ENCODE measurements around the gene NFE2L2. TPM values are rescaled to one million over a fixed set of nuclear protein-coding genes. Genes with fewer than 3 reads are reported as not detected.
A peak's percentile ranks its signal among the peaks of the same experiment; 100 is the strongest.

Gene NFE2L2
- total RNA-seq, 2 experiments from 2014 or later = 51.3 to 52.0 TPM

DNA sequence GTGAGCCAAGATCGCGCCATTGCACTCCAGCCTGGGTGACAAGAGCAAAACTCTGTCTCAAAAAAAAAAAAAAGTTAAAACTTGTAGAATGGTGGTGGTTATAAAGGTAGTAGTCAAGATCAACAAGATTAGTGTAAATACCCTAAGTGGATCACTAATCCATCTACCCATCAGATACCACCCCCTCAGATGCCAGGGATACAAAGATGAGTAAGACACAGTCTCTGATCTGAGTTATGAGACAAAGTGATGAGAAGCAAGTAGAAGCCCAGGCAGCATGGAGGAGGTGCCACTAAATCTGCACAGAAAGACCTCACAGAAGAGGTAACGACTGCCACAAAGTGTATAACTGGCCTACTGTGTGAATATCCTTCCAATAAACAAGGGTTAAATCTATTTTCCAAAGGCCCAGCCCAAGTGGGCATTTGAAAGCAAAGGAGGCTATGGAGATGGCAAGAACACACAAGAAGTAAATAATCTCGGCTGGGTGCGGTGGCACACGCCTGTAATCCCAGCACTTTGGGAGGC, 20.2 kb downstream of the NFE2L2 start:
- Mint-ChIP-seq H3K27ac (peak overlapping the region; percentile 83), H3K36me3 (peaks cover 2% of the 10 kb centered on the region), H3K9me3 (no peaks in the 10 kb centered on the region), H3K4me3 (peak overlapping the region; percentile 16), H3K27me3 (no peaks in the 10 kb centered on the region), H3K4me1 (ENCODE audit: low read depth) (peaks cover 84% of the 10 kb centered on the region)
- intact Hi-C loops (cut with micrococcal nuclease) = loop anchor here (1.0 kb wide), 1 partner anchor 8 kb away; no protein-coding TSS in a partner anchor
- POLR2A ChIA-PET = interaction anchor here (0.9 to 1.2 kb wide), 2 partner anchors 11 to 23 kb away, joined by 3 to 4 read pairs; no protein-coding TSS in a partner anchor
- CTCF ChIA-PET = interaction anchor here (0.9 kb wide), 1 partner anchor 11 kb away, joined by 3 read pairs; no protein-coding TSS in a partner anchor
- DNase-seq = peak; percentile 32

DNA sequence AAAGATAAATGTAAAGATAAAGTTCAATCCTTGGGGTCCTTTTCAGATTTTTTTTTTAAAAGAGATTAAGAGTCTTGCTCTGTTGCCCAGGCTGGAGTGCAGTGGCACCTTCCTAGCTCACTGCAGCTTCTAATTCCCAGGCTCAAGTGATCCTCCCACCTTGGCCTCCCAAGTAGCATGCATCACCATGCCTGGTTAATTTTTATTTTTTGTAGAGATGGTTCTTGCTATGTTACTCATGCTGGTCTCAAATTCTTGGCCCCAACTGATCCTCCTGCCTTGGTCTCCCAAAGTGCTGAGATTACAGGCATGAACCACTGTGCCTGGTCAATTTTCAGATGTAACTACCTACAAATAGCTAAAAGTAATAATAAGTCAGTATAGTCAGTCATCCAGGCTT, 21.1 kb downstream of the NFE2L2 start:
- peaks cover 86% of the 10 kb centered on the region for H3K4me1 Mint-ChIP-seq (ENCODE audit: low read depth)
- H3K36me3 Mint-ChIP-seq = peaks cover 2% of the 10 kb centered on the region
- CTCF ChIA-PET = interaction anchor here (0.9 kb wide), 1 partner anchor 10 kb away, joined by 3 read pairs; no protein-coding TSS in a partner anchor
- no peak overlapping the region for H3K4me3 Mint-ChIP-seq
- no peaks in the 10 kb centered on the region for H3K9me3 Mint-ChIP-seq
- POLR2A ChIA-PET = interaction anchor here (1.2 kb wide), 1 partner anchor 12 kb away, joined by 4 read pairs; no protein-coding TSS in a partner anchor
- no peak for DNase-seq
- H3K27ac Mint-ChIP-seq = peak overlapping the region; percentile 83
- intact Hi-C loops (cut with micrococcal nuclease) = loop anchor here (2.0 kb wide), 1 partner anchor 17 kb away; no protein-coding TSS in a partner anchor
- no peaks in the 10 kb centered on the region for H3K27me3 Mint-ChIP-seq

DNA sequence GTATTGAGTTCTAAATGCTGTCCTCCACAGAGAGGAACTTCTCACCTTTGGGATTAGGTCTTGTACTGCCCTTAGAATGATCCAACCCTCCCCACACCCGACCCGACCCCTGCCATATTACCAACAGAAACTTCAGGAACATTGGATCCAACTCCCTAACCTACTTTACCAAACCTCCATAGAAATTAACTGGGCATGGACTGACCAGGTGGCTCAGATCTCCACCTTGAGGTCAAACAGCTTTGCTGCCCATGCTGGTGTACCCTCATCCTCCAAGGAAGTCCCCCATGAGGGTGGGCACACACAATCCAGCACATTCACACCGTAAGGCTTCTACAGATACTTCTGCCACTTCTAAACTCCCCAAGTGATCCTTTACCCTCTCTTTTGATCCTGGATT, 21.5 kb downstream of the NFE2L2 start:
- Mint-ChIP-seq H3K4me3 (no peak overlapping the region), H3K9me3 (no peaks in the 10 kb centered on the region), H3K36me3 (peaks cover 2% of the 10 kb centered on the region), H3K27me3 (no peaks in the 10 kb centered on the region), H3K27ac (peak overlapping the region; percentile 83), H3K4me1 (ENCODE audit: low read depth) (peaks cover 90% of the 10 kb centered on the region)
- POLR2A ChIA-PET = interaction anchor here (1.2 kb wide), 1 partner anchor 12 kb away, joined by 4 read pairs; no protein-coding TSS in a partner anchor
- DNase-seq = no peak
- CTCF ChIA-PET = no interaction called here
- intact Hi-C loops (cut with micrococcal nuclease) = loop anchor here (2.0 kb wide), 1 partner anchor 16 kb away; no protein-coding TSS in a partner anchor

DNA sequence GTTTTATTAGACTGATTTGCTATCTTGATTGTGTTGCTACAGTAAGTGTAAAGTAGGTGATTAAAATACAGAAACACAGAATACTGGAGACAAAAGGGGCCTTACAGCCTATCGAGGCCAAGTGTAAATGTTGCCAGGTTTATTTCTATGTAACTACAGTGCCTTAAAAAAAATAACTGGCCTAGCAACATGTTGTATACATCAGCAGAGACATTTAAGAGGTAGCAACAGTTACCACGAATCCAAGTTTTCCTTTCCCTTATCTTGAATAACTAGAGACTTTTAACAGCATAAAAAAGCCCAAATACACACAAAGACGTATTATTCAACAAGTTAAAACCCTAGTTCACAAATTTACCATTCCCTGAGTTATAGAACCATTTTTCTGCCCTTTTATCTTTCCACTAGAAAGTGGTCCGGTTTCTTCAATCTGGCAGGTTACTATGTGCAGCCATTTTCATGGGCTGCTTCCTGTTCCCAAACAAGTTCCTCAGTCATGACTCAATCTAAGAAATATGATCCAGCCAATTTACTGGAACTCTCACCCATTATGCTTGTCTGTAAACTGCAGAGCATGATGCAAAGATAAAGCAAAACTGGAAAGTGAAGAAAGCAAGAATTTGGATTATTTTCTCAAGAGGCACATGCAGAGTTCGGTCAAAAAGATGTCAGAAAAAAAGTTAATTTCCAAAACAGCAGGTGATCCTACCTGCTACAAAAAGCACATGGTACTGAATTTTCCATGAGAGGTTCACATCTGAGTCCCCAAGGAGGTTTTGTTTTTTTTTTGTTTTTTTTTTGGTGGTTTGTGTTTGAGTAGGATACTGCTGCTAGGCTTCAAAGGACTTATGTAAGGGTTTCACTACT, 22.2 kb downstream of the NFE2L2 start:
- POLR2A ChIA-PET = no interaction called here
- peaks cover 91% of the 10 kb centered on the region for H3K4me1 Mint-ChIP-seq (ENCODE audit: low read depth)
- H3K27me3 Mint-ChIP-seq = no peaks in the 10 kb centered on the region
- CTCF ChIA-PET = interaction anchor here (1.4 kb wide), 1 partner anchor 78 kb away, joined by 7 read pairs; no protein-coding TSS in a partner anchor
- intact Hi-C loops (cut with micrococcal nuclease) = loop anchor here (2.0 kb wide), 1 partner anchor 16 kb away; no protein-coding TSS in a partner anchor
- H3K4me3 Mint-ChIP-seq = peak overlapping the region; percentile 0
- DNase-seq = no peak
- no peaks in the 10 kb centered on the region for H3K9me3 Mint-ChIP-seq
- H3K27ac Mint-ChIP-seq = peak overlapping the region; percentile 83
- peaks cover 4% of the 10 kb centered on the region for H3K36me3 Mint-ChIP-seq

DNA sequence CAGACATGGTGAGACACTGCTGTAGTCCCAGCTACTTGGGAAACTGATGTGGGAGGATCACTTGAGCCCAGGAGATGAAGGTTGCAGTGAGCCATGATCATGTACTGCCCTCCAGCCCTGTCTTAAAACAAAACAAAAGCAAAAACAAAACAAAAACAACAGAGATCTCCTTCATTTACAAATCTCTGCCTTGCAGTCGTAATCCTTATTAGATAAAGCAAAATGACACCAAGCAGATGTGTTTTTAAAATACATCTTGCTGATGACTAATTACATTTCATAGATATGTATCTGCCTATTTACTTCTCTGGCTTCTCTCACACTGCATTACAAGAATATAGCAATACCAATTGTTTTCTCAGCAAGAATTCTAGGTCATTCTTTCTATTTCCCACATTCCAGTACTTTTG, 22.8 kb downstream of the NFE2L2 start:
- H3K36me3 Mint-ChIP-seq = peaks cover 7% of the 10 kb centered on the region
- POLR2A ChIA-PET = interaction anchor here (1.2 to 3.3 kb wide), 2 partner anchors 23 to 30 kb away, joined by 4 to 28 read pairs; partner anchors contain the start of genes HNRNPA3 and NFE2L2
- CTCF ChIA-PET = interaction anchor here (1.4 to 5.2 kb wide), 3 partner anchors 22 to 92 kb away, joined by 6 to 38 read pairs (median 7); partner anchors contain the start of gene NFE2L2

DNA sequence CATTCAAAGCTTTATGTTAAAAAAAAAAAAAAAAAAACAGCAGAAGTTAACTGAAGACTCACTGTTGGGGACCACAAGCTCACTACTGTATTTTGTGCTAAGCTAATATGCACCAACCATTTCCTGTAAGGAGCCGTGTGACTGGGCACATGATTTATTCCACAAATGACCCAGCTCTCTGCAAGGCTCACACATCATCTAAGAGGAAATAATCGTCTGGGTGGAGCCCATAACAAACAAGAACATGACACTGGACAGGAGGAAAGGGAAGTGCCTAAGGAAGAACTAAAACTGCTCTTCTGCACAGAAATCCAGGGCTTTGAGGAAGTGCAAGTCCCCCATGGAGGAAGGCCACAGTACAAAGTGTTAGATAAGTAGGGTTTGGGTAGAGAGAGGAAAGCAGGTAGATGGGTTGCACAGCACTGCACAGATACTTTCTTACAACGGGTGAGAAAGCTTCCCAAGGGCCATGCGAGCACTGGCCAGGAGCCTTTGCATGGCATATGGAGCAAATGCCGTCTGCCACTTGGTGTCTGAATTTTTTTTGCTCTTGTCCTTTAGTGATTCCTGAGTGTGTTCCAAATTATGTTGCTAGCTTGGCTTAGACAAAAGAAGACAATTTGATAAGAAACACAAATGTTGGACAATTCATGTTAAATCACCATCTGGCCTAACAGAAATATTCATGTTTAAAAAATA, 24.4 kb downstream of the NFE2L2 start:
- Mint-ChIP-seq H3K27me3 (no peaks in the 10 kb centered on the region), H3K4me3 (no peak overlapping the region), H3K27ac (peak overlapping the region; percentile 83), H3K36me3 (peaks cover 15% of the 10 kb centered on the region), H3K9me3 (no peaks in the 10 kb centered on the region), H3K4me1 (ENCODE audit: low read depth) (peaks cover 82% of the 10 kb centered on the region)
- POLR2A ChIA-PET = interaction anchor here (0.6 to 3.3 kb wide), 8 partner anchors 9 to 79 kb away, joined by 3 to 28 read pairs (median 6); partner anchors contain the start of genes HNRNPA3 and NFE2L2
- intact Hi-C loops (cut with micrococcal nuclease) = loop anchor here (1.0 kb wide), 3 partner anchors 9 to 27 kb away; no protein-coding TSS in a partner anchor
- peak; percentile 61 for DNase-seq
- CTCF ChIA-PET = interaction anchor here (0.6 to 5.2 kb wide), 6 partner anchors 24 to 97 kb away, joined by 3 to 38 read pairs (median 6); partner anchors contain the start of gene NFE2L2

More for the DNA sequence above, 22.8 kb downstream of the NFE2L2 start:
- Mint-ChIP-seq H3K27me3 (no peaks in the 10 kb centered on the region), H3K9me3 (no peaks in the 10 kb centered on the region), H3K27ac (peak overlapping the region; percentile 83), H3K4me1 (ENCODE audit: low read depth) (peaks cover 88% of the 10 kb centered on the region), H3K4me3 (no peak overlapping the region)
- no peak for DNase-seq
- intact Hi-C loops (cut with micrococcal nuclease) = loop anchor here (2.0 kb wide), 1 partner anchor 15 kb away; no protein-coding TSS in a partner anchor

DNA sequence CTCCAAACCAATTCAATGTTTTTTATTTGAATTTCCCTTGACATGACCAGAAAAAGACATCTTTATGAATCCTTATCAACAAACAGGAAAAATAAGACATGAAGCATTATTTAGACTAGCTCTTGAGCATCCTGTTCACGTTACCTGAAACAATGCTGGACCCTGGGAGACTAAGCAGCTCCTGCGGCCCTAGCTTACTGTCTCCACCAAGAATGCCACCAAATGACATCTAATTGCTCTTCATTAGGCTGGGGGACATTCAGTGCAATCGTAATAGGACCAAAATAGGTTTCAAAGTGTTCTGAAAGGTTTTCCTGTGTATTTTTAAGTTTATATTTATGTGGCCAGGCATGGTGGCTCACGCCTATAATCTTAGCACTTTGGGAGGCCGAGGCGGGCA, 25.5 kb downstream of the NFE2L2 start:
- peaks cover 79% of the 10 kb centered on the region for H3K4me1 Mint-ChIP-seq (ENCODE audit: low read depth)
- no peak for DNase-seq
- intact Hi-C loops (cut with micrococcal nuclease) = no loop called here
- peaks cover 20% of the 10 kb centered on the region for H3K36me3 Mint-ChIP-seq
- H3K27me3 Mint-ChIP-seq = no peaks in the 10 kb centered on the region
- no peaks in the 10 kb centered on the region for H3K9me3 Mint-ChIP-seq
- ChIA-PET POLR2A (interaction anchor here (1.0 to 3.3 kb wide), 4 partner anchors 11 to 27 kb away, joined by 5 to 28 read pairs (median 10); partner anchors contain the start of genes HNRNPA3 and NFE2L2), CTCF (interaction anchor here (0.6 to 5.2 kb wide), 3 partner anchors 25 to 78 kb away, joined by 3 to 38 read pairs (median 12); partner anchors contain the start of gene NFE2L2)
- H3K4me3 Mint-ChIP-seq = no peak overlapping the region
- peak overlapping the region; percentile 60 for H3K27ac Mint-ChIP-seq

DNA sequence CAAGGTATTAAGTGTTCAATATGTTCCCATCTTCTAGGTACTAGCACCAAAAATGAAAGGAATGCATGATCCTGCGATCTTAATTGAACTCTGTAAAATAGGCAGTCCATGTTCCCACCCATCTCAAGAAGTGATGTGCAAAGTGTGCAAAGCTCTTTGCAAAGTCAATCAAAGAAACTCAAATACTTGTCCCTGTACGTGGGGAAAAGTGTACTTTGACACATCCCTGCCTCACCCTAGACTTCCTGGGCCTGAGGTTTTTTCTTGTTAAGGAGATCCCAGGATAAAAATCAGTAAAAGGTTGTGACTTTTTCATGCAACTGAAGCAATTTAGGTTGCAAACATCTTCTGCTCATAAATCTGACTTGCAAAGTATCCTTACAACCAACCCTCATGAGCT, 26.6 kb downstream of the NFE2L2 start:
- H3K36me3 Mint-ChIP-seq = peaks cover 26% of the 10 kb centered on the region
- DNase-seq = no peak
- H3K27ac Mint-ChIP-seq = peak overlapping the region; percentile 8
- intact Hi-C loops (cut with micrococcal nuclease) = no loop called here
- H3K4me3 Mint-ChIP-seq = no peak overlapping the region
- H3K4me1 Mint-ChIP-seq (ENCODE audit: low read depth) = peaks cover 71% of the 10 kb centered on the region
- ChIA-PET POLR2A (interaction anchor here (1.2 to 3.0 kb wide), 2 partner anchors 19 to 26 kb away, joined by 3 to 12 read pairs; partner anchors contain the start of gene HNRNPA3), CTCF (interaction anchor here (0.5 to 5.2 kb wide), 5 partner anchors 17 to 424 kb away, joined by 3 to 38 read pairs (median 4); partner anchors contain the start of gene NFE2L2)
- no peaks in the 10 kb centered on the region for H3K9me3 Mint-ChIP-seq
- H3K27me3 Mint-ChIP-seq = no peaks in the 10 kb centered on the region

DNA sequence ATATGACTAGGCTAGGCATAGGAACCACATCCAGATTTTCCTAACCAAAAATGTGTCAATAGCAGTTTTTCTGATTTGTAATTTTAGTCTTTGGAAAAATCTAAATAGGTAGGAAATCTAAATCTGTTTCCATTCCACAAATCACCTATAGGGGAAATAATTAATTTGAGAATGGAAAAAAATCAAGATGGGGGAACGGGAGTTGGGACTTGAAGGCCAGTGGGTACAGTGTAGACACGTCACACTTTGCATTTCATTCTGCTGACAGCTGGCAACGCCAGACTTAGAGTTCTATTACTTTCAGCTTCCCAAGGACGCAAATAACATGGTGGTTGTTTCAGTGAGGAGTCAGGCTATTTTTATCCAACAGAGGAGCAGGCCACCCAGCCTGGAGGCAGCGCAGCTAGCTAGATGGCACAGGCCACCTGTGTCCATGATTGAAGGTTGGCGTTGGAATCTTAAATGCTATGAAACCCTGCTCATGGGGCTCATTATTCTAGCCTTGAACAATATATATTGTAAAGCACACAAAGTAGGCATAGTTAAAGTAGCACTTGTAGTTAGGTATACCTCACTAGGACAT, 28.6 kb downstream of the NFE2L2 start:
- intact Hi-C loops (cut with micrococcal nuclease) = no loop called here
- no peak overlapping the region for H3K4me3 Mint-ChIP-seq
- peaks cover 67% of the 10 kb centered on the region for H3K4me1 Mint-ChIP-seq (ENCODE audit: low read depth)
- no peaks in the 10 kb centered on the region for H3K9me3 Mint-ChIP-seq
- peak overlapping the region; percentile 68 for H3K27ac Mint-ChIP-seq
- no peak for DNase-seq
- POLR2A ChIA-PET = no interaction called here
- H3K36me3 Mint-ChIP-seq = peaks cover 42% of the 10 kb centered on the region
- CTCF ChIA-PET = interaction anchor here (0.9 to 1.0 kb wide), 2 partner anchors 28 to 60 kb away, joined by 3 read pairs; partner anchors contain the start of gene NFE2L2
- no peaks in the 10 kb centered on the region for H3K27me3 Mint-ChIP-seq

DNA sequence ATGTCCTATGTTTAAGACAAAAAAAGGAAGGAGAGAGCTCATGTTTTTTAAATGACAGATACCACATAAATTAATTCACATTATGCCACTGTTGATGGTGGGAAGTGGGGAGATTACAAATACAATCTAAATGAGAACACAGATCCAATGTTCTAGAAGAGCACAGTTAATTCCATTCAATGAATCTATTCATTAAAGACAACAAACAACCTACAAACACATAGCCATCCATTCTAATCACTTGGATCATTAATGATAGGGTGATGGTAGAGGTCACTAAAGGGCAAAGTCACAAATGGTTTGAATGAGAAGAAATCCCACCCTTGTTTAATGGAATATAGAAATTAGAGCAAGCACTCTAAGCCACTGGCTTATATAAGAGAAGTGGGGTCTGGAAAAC, 30.3 kb downstream of the NFE2L2 start:
- no peak overlapping the region for H3K4me3 Mint-ChIP-seq
- ChIA-PET CTCF (interaction anchor here (6.3 kb wide), 1 partner anchor 30 kb away, joined by 37 read pairs; the partner anchor contains the start of gene NFE2L2), POLR2A (no interaction called here)
- DNase-seq = no peak
- no peaks in the 10 kb centered on the region for H3K9me3 Mint-ChIP-seq
- H3K27ac Mint-ChIP-seq = peak overlapping the region; percentile 59
- no peaks in the 10 kb centered on the region for H3K27me3 Mint-ChIP-seq
- intact Hi-C loops (cut with micrococcal nuclease) = no loop called here
- H3K4me1 Mint-ChIP-seq (ENCODE audit: low read depth) = peaks cover 63% of the 10 kb centered on the region
- H3K36me3 Mint-ChIP-seq = peaks cover 50% of the 10 kb centered on the region
